Measurements from ENCODE around the gene TTYH1.

DNA sequence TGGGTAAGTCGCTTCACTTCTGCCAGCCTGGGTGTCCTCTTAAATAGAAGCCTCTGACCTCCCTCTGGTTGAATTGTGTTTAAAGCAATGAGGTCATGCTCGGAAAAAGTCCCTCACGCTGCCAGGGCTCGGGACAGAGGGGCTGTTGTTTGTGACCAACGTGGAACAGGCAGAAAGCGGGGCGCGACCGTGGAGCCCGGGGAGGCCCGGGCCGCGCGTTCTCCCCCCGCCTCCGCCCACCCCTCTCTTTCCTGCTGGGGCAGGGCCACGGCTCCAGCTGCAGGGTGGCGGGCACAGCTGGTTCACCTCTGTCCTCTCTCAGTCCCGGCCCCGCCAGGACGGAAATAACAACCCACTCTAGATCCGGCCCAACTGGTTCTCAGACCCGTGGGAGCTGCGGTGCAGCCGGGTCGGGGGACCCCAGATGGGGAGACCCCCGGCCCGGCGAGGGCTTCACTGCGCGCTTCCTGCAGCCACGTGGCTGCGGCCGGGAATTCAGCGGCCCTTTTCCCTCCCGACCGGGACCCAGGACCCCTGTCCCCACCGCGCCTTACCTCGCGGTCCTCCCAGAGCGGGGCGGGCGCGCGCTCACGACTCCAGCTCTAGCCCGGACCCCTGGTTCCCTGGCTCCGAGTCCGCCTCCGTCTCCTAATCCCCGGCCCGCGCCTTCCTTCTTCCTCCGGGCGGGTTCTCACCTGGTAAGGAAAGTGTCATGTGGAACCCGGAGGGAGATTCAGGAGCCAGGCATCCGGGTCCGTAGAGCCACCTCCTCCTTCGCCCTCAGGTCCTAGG is 55.9 kb downstream of the TTYH1 start:
- TF ChIP-seq, protein P1, sequence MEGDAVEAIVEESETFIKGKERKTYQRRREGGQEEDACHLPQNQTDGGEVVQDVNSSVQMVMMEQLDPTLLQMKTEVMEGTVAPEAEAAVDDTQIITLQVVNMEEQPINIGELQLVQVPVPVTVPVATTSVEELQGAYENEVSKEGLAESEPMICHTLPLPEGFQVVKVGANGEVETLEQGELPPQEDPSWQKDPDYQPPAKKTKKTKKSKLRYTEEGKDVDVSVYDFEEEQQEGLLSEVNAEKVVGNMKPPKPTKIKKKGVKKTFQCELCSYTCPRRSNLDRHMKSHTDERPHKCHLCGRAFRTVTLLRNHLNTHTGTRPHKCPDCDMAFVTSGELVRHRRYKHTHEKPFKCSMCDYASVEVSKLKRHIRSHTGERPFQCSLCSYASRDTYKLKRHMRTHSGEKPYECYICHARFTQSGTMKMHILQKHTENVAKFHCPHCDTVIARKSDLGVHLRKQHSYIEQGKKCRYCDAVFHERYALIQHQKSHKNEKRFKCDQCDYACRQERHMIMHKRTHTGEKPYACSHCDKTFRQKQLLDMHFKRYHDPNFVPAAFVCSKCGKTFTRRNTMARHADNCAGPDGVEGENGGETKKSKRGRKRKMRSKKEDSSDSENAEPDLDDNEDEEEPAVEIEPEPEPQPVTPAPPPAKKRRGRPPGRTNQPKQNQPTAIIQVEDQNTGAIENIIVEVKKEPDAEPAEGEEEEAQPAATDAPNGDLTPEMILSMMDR (conservative IDR thresholded peaks at IDR 0.05; ENCODE audit: low read length): no peak
- TF ChIP-seq EZH2phosphoT487 (IDR thresholded peaks at IDR 0.05; ENCODE audit: borderline replicate concordance): no peak

Data from Loucy (cell line).